SK-N-MC (cell line): ENCODE data around the gene IL18.

ENCODE experiments used
- EZH2 ChIP-seq: fragments of 200-600 bp; sonication (generic); IDR thresholded peaks from one replicate; pipeline ENCODE4 v1.6.1; 2017; ENCODE audit warnings: antibody characterized with exemption
- FOXP2 ChIP-seq: optimal IDR thresholded peaks from 2 replicates; pipeline ENCODE3; 2011; ENCODE audit warnings: mild to moderate bottlenecking, moderate library complexity; ENCODE audit not compliant: insufficient read depth; ENCODE audit errors: extremely low read length, control extremely low read depth
- POLR2AphosphoS5 ChIP-seq: IDR thresholded peaks from 2 replicates; pipeline ENCODE4 v1.6.1; 2012; ENCODE audit warnings: mild to moderate bottlenecking, low read depth, low read length, borderline replicate concordance

DNA sequence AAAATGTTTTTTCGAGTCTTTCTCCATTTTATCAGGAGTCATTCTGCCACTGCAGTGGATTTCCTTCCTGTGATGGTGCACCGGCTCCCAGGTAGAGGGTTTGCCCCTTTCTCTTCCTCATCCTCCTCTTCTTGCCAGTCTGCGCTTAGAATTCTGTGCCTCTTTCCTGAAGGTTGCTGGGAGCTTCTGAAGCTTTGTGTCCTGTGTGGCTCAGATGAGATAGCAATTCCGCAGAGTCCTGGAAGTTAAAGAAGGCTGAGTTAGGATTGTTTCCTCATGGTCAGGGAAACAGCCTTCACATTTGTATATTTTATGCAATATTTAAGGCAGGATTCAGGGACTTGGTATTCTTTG lies 11.7 kb upstream of the IL18 start:
- TF ChIP-seq POLR2AphosphoS5 (no peak), EZH2 (no peak), FOXP2 (no peak)
